HG02884 (cell line): ENCODE results near the gene WRAP73.
A peak's percentile ranks its signal among the peaks of the same experiment; 100 is the strongest.
"Not testable (repeated sequence)": the region's sequence is repeated elsewhere in the genome, so short reads cannot be mapped to it uniquely, and the experiment has no call there.

Experiments used
- ATAC-seq: cut with Tn5 transposase; IDR thresholded peaks from one replicate; pipeline ENCODE4 v1.9.1; 2021; ENCODE audit warnings: mild to moderate bottlenecking, moderate library complexity; ENCODE audit not compliant: unreplicated experiment

The WRAP73 gene

DNA sequence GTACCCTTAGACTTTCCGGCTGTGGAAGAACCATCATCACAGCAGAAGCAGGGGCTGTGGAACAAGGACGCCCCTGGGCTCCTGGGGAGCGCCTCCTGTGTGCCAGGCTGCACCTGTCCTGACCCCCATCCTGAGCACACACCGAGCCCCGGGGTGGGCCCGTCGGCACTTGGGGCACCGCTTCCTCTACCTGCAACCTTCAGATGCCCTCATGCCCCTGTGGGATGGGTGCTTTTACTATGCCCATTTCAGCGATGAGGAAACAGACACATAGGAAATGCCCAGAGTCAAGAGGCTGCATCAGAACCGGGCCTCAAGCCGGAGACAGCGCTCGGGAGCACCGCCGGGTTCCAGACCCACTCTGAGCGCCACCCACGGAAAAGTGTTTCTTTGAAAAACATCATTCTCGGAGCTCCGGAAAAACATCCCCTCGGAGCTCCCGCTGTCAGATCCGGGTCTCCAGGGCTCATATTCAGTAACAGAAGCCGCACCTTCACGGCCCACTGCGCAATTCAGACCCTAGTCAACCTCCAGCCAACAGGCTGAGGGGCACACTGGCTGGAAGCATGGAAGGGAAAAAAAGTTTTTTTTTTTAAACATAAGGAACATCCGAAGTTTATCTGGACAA, 17.1 kb downstream of the WRAP73 start:
- ATAC-seq: no peak

DNA sequence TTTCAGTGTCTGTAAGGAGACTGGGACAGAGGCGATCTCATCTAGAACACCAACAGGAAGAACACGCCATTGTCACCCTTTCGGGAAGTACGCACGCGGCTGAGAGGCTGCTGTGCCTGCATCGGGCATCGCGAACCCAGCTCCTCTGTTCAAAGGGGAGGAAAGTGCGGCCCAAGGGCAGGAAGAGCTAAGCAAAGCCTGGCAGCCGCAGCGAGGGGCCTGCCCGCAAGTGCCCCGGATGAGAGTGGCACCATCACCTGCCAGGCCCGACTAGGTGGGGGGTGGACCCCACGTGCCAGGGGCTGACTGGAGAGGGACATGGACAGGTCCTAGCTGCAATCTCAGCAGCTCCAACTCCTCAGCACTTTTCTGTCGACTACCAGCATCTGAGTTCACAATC, 17.6 kb downstream of the WRAP73 start:
- ATAC-seq: no peak

- ATAC-seq: no peak
Observed at GRCh38 chr1:3631320-3632260, 18.3 kb downstream of the WRAP73 start.

- ATAC-seq: no peak
Observed at GRCh38 chr1:3630914-3631313, 19.0 kb downstream of the WRAP73 start.

DNA sequence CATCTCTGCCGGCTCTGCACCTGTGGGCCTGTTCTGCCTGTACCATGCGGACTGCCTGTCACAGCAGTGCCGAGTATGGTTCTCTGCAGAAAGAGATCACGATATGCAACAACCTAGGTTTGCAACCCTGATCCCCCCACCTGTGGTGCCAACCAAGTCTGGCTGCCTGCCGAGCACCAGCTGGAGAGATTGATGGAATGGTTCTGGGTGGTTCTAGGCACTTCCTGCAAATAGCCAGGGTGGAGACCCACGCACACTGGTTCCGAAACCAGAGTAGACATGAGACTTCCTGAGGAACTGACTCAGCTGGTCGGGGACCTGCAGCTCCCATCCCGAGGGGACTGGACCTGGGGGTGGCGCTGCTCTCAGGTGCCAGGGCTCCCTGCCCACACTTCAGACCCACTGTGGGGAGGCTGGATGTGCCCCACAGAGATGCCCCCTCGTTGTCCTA, 19.7 kb downstream of the WRAP73 start:
- ATAC-seq: no peak

GRCh38 chr1:3629561-3630160, 20.2 kb downstream of the WRAP73 start:
- ATAC-seq: no peak

DNA sequence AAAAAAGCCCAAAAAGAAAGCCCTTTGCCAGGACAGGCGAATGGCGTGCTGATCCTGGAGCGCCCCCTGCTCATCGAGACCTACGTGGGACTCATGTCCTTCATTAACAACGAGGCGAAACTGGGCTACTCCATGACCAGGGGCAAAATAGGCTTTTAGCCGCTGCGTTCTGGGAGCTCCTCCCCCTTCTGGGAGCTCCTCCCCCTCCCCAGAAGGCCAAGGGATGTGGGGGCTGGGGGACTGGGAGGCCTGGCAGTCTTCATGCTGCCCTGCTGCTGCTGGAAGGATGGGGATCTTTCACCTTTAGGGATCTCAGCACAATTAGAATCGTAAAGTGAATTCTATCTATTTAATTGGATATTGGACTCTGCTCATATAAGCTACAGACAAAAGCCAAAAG, 21.5 kb downstream of the WRAP73 start:
- ATAC-seq: no peak

GRCh38 chr1:3627515-3628253, 22.2 kb downstream of the WRAP73 start:
- ATAC-seq: no peak

DNA sequence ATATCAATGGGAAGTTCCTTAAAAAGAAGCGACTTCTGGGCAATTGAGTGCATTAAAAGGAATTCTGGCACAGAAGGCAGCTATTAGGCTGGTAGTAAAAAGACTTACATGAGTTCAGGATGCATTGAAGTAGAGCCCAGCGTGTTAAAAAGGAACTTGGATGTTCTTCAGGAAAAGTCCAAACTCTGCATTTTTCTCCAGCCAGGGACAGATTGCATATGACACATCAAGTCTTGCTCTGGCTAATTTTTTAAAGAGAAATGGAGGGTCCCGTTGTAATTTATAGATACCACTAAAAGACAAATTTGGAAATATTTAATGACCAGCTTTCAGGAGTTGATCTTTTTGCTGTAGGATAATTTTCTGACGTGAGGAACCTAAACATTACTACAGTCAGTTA, 23.9 kb downstream of the WRAP73 start:
- no peak for ATAC-seq

DNA sequence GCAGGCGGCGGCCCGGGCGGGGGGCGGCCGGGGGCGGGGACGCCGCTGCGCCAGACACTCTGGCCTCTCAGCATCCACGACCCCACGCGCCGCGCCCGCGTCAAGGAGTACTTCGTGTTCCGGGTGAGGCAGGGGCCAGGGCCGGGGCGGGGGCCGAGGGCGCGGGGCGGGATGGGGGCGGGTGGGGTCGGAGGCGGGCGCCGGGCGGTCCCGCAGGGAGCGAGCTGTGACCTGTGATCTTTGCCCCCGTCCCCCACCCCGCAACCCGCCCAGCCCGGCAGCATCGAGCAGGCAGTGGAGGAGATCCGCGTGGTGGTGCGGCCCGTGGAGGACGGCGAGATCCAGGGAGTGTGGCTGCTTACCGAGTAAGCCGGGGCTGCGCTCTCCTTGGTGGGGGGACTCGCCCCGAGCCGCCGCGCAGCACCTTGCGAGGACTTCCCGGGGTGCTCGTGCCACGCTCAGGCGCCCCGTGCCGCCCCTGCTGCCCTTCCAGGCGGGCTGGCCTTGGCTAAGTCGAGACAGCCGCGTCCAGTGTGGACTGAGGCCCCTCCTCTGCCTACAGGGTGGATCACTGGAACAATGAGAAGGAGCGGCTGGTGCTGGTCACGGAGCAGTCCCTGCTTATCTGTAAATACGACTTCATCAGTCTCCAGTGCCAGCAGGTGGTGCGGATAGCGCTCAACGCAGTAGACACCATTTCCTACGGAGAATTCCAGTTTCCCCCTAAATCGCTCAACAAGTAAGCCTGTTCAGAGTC, 24.6 kb downstream of the WRAP73 start:
- ATAC-seq: no peak

DNA sequence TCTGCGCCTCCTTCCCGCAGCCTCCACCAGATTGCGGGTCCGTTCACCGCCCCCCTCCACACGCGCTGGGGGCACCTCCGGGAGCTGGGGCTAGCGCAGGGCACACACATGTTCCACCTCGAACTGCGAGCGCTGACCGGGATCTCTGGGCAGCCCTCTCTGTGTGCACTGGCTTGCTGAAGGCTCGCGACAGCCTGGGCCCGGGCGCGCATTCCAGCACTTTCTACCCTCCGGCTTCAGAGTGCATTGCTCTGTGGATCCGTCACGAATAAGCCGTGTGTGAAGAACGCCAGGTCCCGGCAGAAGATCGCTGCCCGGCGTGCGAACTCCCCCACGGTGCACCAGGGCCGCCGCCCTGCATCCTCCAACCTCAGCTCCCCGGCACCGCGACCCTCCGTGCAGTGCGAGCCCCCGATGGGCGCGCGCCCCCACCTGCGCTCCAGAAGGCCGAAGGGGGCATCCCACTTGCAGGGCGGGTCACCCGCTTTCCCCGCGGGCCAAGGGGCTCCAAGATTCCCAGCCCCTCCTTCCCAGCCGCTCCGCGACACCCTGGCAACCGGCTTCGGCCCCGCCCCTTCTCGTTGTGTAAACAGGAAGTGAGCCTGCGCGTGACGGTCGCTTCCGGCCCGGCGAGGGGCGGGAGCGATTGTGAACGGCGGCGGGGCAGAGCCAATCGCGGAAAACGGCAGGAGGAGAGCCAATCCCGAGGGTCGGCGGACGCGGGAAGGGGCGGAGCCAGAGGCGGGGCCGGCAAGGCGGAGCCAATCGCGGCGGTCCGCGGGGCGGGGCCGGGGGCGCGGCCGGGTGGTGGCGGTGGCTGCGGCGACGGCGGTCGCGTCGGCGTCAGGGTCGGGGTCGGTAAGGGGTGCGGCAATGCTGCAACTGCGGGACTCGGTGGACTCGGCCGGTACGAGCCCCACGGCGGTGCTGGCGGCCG, 25.4 kb downstream of the WRAP73 start, which contains the start of gene TPRG1L:
Gene TPRG1L (plus strand): TSS at position 816 of the 937 bp plus-strand sequence. CDS start 58 bp downstream, at position 874.
- ATAC-seq: peak; percentile 94

DNA sequence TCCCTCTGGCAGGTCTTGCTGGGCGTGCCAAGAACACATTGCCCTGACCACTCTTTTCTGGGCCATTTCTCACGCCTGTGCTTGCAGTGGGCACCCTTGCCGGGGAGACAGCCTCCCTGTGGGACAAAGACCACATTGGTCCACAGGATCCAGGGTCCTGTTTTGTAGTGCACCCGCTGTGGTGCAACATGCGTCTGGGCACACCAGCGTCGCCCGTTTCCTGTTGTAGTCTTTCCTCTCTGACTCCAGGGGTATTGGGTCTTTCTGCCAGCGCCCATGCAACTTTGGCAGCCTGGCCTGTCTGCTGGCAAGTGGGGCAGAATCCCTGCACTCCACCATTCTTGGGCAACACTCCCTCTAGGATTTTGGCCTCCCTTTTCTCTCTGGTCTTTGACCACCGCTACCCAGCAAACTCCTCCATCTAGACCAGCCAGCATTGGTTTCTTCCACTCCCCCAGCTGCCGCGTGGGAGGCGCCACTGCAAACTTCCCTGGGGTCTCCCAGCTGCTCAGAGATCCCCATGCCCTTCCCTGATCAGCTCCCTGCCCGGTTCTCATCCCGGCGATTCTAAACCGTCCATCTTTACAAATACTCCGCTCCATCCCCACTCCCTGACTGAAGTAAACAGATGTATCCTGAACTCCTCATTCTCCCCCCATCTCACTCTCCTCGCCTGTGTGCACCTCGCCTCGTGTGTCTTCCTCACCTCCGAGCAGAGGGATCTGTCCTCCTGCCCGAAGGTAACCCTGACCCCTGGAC, 26.3 kb downstream of the WRAP73 start:
- no peak for ATAC-seq

DNA sequence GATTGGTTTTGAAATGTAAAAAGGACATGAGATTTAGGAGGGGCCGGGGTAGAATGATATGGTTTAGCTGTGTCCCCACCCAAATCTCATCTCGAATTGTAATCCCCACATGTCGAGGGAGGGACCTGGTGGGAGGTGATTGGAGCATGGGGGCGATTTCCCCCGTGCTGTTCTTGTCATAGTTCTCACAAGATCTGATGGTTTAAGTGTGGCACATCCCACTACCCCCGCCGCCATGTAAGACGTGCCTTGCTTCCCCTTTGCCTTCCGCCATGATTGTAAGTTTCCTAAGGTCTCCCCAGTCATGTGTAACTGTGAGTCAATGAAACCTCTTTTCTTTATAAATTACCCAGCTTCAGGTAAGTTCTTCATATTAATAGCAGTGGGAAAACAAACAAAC, 27.8 kb downstream of the WRAP73 start:
- not testable (repeated sequence) for ATAC-seq

GRCh38 chr1:3621151-3621671, 28.7 kb downstream of the WRAP73 start:
- ATAC-seq: not testable (repeated sequence)

DNA sequence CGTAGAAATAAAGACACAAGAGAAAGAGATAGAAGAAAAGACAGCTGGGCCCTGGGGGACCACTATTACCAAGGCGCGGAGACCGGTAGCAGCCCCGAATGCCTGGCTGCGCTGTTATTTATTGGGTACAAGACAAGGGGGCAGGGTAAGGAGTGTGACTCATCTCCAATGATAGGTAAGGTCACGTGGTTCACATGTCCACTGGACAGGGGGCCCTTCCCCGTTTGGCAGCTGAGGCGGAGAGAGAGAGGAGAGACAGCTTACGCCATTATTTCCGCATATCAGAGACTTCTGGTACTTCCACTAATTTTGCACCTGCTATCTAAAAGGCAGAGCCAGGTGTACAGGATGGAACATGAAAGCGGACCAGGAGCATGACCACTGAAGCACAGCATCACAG, 29.2 kb downstream of the WRAP73 start:
- ATAC-seq: no peak

DNA sequence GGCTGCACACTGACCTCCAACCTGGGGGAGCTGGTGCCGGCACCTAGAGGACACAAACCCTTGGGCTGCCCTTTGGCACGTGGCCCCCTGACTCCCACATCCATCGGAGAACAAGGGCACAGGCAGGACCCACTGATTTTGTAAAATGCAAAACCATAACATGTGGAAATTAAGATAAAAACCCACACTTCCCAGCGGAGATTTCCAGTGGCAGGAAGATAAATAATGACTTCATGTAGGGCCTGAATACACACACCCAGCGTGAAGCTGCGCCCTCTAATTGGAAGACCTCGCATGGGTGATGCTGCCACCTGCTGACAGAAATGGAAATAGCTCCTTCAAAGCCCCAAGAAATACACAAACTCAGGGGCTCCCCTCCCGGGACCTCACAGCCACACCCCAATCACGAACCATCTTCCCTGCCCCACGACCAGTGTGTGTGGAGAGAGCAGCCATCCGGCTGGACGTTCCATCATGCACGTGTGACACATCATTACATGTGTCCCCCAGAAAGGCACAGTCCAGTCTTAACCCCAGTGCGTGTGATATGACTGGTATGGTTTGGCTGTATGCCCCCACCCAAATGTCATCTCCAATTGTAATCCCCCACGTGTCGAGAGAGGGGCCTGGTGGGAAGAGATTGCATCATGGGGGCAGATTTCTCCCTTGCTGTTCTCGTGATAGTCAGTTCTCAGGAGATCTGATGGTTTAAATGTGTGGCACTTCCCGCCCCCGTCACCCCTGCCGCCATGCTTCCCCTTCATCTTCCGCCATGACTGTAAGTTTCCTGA, 30.8 kb downstream of the WRAP73 start:
- no peak for ATAC-seq

DNA sequence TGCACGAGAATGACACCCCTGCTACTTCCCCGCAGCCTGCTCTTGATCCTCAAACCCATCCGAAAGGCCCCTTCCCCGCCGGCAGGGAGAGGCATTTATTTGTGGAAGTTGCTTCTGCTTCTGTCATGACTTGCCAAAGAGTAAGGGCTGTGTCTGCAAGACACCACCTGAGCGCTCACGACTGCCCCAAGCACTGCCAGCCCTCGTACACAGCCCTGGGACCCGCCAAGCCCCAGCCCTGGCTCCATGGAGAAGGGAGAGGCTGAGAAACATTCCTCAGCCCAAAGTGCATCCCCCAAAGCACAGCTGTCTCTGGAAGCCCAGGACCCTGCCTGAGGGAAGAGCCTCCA, 31.4 kb downstream of the WRAP73 start:
- ATAC-seq: no peak
